Kidney epithelial cell (primary cell): Measurements from ENCODE around the gene MICAL3. TPM values are rescaled to one million over a fixed set of nuclear protein-coding genes. Genes with fewer than 3 reads are reported as not detected.

Experiments
- DNase-seq: peaks from one replicate; pipeline ENCODE4 v3.0.0-alpha.2; 2010; ENCODE audit warnings: low read depth
- H3K27me3 ChIP-seq: 2 replicates; pipeline ENCODE4 v1.6.0; 2011; ENCODE audit warnings: low read length; ENCODE audit not compliant: control insufficient read depth, insufficient read depth
- H3K36me3 ChIP-seq: 2 replicates; pipeline ENCODE4 v1.5.1; 2011; ENCODE audit warnings: low read length; ENCODE audit not compliant: control insufficient read depth, insufficient read depth
- H3K4me3 ChIP-seq: 2 replicates; pipeline ENCODE4 v1.5.1; 2011; ENCODE audit warnings: low read depth, mild to moderate bottlenecking, control low read depth, low read length
- CTCF ChIP-seq: IDR thresholded peaks from 2 replicates; pipeline ENCODE4 v1.5.1; 2011; ENCODE audit warnings: mild to moderate bottlenecking, moderate library complexity, low read length, control low read depth, inconsistent platforms; ENCODE audit not compliant: insufficient read depth, poor library complexity, severe bottlenecking
- total RNA-seq: library from RNA; depleted of rRNA; stranded (reverse); fragments of >200 nt; gene quantifications from 2 replicates; pipeline ENCODE4 v1.2.3, GENCODE V29; 2015

MICAL3 gene
- total RNA-seq, 1 donor from 2014 or later: 38.9 TPM

- no peak overlapping the region for H3K4me3 ChIP-seq
- TF ChIP-seq CTCF: no peak
- no peak for DNase-seq
- H3K36me3 ChIP-seq: no peaks in the 10 kb centered on the region
- H3K27me3 ChIP-seq: no peaks in the 10 kb centered on the region
Measured at GRCh38 chr22:17928391-17928790, 96.0 kb downstream of the MICAL3 start.

- no peaks in the 10 kb centered on the region for H3K36me3 ChIP-seq
- no peaks in the 10 kb centered on the region for H3K27me3 ChIP-seq
- no peak for TF ChIP-seq CTCF
- DNase-seq: no peak
- H3K4me3 ChIP-seq: no peak overlapping the region
Measured at GRCh38 chr22:17927062-17927461, 97.3 kb downstream of the MICAL3 start.

GRCh38 chr22:17926516-17926915 lies 97.8 kb downstream of the MICAL3 start:
- Histone ChIP-seq H3K27me3 (no peaks in the 10 kb centered on the region), H3K36me3 (no peaks in the 10 kb centered on the region), H3K4me3 (no peak overlapping the region)
- no peak for TF ChIP-seq CTCF
- no peak for DNase-seq

- Histone ChIP-seq H3K36me3 (no peaks in the 10 kb centered on the region), H3K4me3 (no peak overlapping the region), H3K27me3 (no peaks in the 10 kb centered on the region)
- TF ChIP-seq CTCF: no peak
- DNase-seq: no peak
Measured at GRCh38 chr22:17925431-17925841, 98.9 kb downstream of the MICAL3 start.

GRCh38 chr22:17924735-17925364 lies 99.5 kb downstream of the MICAL3 start:
- no peaks in the 10 kb centered on the region for H3K27me3 ChIP-seq
- no peak overlapping the region for H3K4me3 ChIP-seq
- no peak for DNase-seq
- H3K36me3 ChIP-seq: no peaks in the 10 kb centered on the region
- no peak for TF ChIP-seq CTCF

- no peak overlapping the region for H3K4me3 ChIP-seq
- DNase-seq: no peak
- H3K27me3 ChIP-seq: no peaks in the 10 kb centered on the region
- no peak for TF ChIP-seq CTCF
- no peaks in the 10 kb centered on the region for H3K36me3 ChIP-seq
Measured at GRCh38 chr22:17924076-17924475, 100.3 kb downstream of the MICAL3 start.
